ENCODE data around the gene PRICKLE3. TPM values are rescaled to one million over a fixed set of nuclear protein-coding genes. Genes with fewer than 3 reads are reported as not detected.
A peak's percentile ranks its signal among the peaks of the same experiment; 100 is the strongest.
"Not testable (repeated sequence)": the region's sequence is repeated elsewhere in the genome, so short reads cannot be mapped to it uniquely, and the experiment has no call there.

The PRICKLE3 gene
- total RNA-seq, 1 donor from 2014 or later, result 13.5 TPM

DNA sequence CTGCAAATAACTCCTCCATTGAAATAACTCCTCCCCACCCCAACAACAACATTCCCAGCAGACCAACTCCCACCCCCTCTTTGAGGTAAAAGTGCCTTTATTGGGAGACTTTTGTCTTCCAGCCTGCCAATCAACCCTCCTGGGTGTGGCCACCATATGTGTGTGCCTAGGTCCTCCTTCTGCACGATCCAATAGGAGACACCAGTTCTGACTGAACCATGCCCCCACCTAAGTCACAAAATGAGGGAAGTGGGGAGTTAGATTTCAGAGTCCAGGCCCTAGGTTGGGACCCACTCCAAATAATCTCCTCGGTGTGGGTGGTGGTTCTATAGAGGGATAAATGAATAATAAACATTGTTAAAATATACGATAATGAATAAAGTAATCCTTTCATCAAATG is 11.4 kb downstream of the PRICKLE3 start:
- Mint-ChIP-seq H3K9me3 (peaks cover 17% of the 10 kb centered on the region), H3K27me3 (ENCODE audit: low read depth) (peaks cover 10% of the 10 kb centered on the region), H3K36me3 (peaks cover 28% of the 10 kb centered on the region), H3K4me3 (no peak overlapping the region), H3K4me1 (peaks cover 8% of the 10 kb centered on the region), H3K27ac (no peak overlapping the region)
- no peak for TF ChIP-seq CTCF (IDR thresholded peaks at IDR 0.05; ENCODE audit: unreplicated experiment)
- DNase-seq (ENCODE audit: low spot score in 2 of 2, unreplicated experiment in 2 of 2), result no peak

- not testable (repeated sequence) for H3K4me3 Mint-ChIP-seq; H3K4me1 Mint-ChIP-seq; DNase-seq (ENCODE audit: low spot score in 2 of 2, unreplicated experiment in 2 of 2); H3K9me3 Mint-ChIP-seq; H3K27ac Mint-ChIP-seq
- H3K27me3 Mint-ChIP-seq (ENCODE audit: low read depth), result peaks cover 10% of the 10 kb centered on the region
- peaks cover 20% of the 10 kb centered on the region for H3K36me3 Mint-ChIP-seq
Measured at GRCh38 chrX:49173544-49173943, 12.6 kb downstream of the PRICKLE3 start.

DNA sequence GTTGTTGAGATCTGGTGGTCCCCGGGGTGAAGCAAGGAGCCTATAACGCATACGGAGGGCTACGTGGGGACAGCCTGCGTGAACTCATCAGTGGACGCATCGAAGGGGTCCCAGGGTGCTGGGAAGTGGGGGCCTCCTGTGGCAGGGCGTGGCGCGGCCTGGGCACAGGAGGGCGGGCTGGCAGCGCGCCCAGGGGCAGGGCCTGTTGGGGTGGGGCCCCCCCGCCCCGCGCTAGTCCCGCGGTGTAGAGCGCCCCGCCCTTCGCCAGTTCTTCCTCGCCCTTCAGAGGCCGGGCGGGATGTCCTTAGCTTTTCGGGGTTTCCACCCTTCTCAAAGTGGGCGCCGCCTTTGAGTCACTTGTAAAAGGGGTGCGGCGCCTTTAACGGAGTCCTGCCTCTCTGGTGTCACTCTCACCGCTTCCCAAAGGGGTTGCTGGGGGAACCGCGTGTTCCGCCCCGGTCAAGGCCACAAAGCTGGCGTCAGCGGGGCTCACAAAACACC is 13.8 kb downstream of the PRICKLE3 start:
- DNase-seq (ENCODE audit: low spot score in 2 of 2, unreplicated experiment in 2 of 2), result no peak
- TF ChIP-seq CTCF (IDR thresholded peaks at IDR 0.05; ENCODE audit: unreplicated experiment), result no peak
- Mint-ChIP-seq H3K4me3 (peak overlapping the region; percentile 73), H3K27ac (peak overlapping the region; percentile 53), H3K9me3 (peaks cover 10% of the 10 kb centered on the region), H3K36me3 (peaks cover 20% of the 10 kb centered on the region), H3K4me1 (peaks cover 12% of the 10 kb centered on the region), H3K27me3 (ENCODE audit: low read depth) (peaks cover 10% of the 10 kb centered on the region)

DNA sequence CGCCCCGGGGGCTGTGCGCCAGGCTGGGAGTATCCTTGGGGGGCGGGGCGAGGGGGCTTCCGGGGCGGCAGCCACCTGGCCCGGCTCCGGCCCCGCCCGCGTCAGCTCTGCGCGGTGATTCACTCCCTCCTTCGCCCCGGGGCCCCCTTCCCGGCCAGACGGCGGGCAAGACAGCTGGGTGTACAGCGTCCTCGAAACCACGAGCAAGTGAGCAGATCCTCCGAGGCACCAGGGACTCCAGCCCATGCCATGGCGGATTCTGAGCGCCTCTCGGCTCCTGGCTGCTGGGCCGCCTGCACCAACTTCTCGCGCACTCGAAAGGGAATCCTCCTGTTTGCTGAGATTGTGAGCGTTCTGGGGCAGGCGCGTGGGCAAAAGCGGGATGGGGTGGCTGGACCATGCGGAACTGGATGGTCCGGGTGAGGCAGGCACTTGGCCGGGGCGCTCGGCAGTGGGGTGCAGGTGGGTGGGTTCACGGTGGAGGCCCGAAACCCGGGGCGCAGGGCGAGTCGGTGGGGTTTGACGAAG is 14.4 kb downstream of the PRICKLE3 start, which contains the start of gene PLP2:
Gene PLP2, plus strand, starts transcription at position 147 of the 528 bp plus-strand sequence. Its CDS starts 103 bp downstream, at position 250.
- Mint-ChIP-seq H3K36me3 (peaks cover 20% of the 10 kb centered on the region), H3K4me3 (peak within 1 kb of the TSS; percentile 73), H3K4me1 (peaks cover 15% of the 10 kb centered on the region), H3K9me3 (peaks cover 10% of the 10 kb centered on the region), H3K27ac (peak within 1 kb of the TSS; percentile 53), H3K27me3 (ENCODE audit: low read depth) (peaks cover 10% of the 10 kb centered on the region)
- no peak for TF ChIP-seq CTCF (IDR thresholded peaks at IDR 0.05; ENCODE audit: unreplicated experiment)
- no peak for DNase-seq (ENCODE audit: low spot score in 2 of 2, unreplicated experiment in 2 of 2)

DNA sequence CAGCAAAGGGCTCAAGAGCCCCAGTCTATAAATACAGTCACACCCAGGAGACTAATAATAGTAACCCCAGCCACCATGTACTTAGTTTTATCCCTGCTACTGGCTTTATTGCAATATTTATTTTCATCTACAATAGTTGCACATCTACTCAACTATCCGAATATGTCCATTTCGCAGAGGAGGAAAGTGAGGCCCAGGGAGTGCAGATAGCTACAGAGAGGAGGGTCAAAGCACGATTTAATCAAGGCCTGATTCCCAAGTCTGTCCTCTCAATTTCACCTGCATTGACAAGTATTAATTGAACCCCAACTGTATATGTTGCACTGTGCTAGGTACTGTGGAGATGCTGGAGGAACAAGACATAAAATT is 18.4 kb downstream of the PRICKLE3 start:
- Mint-ChIP-seq H3K36me3 (no peaks in the 10 kb centered on the region), H3K4me1 (peaks cover 19% of the 10 kb centered on the region), H3K4me3 (peak overlapping the region; percentile 60), H3K27ac (no peak overlapping the region), H3K27me3 (ENCODE audit: low read depth) (peaks cover 8% of the 10 kb centered on the region), H3K9me3 (no peaks in the 10 kb centered on the region)
- no peak for DNase-seq (ENCODE audit: low spot score in 2 of 2, unreplicated experiment in 2 of 2)
- TF ChIP-seq CTCF (IDR thresholded peaks at IDR 0.05; ENCODE audit: unreplicated experiment), result no peak

- no peak for DNase-seq (ENCODE audit: low spot score in 2 of 2, unreplicated experiment in 2 of 2)
- TF ChIP-seq CTCF (IDR thresholded peaks at IDR 0.05; ENCODE audit: unreplicated experiment), result no peak
- no peaks in the 10 kb centered on the region for H3K36me3 Mint-ChIP-seq
- peaks cover 17% of the 10 kb centered on the region for H3K4me1 Mint-ChIP-seq
- peak overlapping the region; percentile 60 for H3K4me3 Mint-ChIP-seq
- peak overlapping the region; percentile 89 for H3K27ac Mint-ChIP-seq
- no peaks in the 10 kb centered on the region for H3K9me3 Mint-ChIP-seq
- peaks cover 8% of the 10 kb centered on the region for H3K27me3 Mint-ChIP-seq (ENCODE audit: low read depth)
Measured at GRCh38 chrX:49166914-49167739, 19.0 kb downstream of the PRICKLE3 start.

All from mesothelial cell of epicardium (in vitro differentiated cells).